GM12865 (cell line): ENCODE measurements around the gene RDH14.

Experiments used
- DNase-seq: peaks from one replicate; pipeline ENCODE4 v3.0.0; 2010; ENCODE audit warnings: low read depth
- H3K4me3 ChIP-seq: 2 replicates; pipeline ENCODE4 v1.5.1; 2011; ENCODE audit warnings: mild to moderate bottlenecking, low read depth, low read length, control low read depth
- TF ChIP-seq, protein P1 (sequence below): IDR thresholded peaks from 2 replicates; pipeline ENCODE4 v1.5.1; 2011; ENCODE audit warnings: low read length, control low read depth, low read depth, inconsistent platforms; ENCODE audit not compliant: insufficient read depth; ENCODE audit errors: missing control alignments

The RDH14 gene

DNA sequence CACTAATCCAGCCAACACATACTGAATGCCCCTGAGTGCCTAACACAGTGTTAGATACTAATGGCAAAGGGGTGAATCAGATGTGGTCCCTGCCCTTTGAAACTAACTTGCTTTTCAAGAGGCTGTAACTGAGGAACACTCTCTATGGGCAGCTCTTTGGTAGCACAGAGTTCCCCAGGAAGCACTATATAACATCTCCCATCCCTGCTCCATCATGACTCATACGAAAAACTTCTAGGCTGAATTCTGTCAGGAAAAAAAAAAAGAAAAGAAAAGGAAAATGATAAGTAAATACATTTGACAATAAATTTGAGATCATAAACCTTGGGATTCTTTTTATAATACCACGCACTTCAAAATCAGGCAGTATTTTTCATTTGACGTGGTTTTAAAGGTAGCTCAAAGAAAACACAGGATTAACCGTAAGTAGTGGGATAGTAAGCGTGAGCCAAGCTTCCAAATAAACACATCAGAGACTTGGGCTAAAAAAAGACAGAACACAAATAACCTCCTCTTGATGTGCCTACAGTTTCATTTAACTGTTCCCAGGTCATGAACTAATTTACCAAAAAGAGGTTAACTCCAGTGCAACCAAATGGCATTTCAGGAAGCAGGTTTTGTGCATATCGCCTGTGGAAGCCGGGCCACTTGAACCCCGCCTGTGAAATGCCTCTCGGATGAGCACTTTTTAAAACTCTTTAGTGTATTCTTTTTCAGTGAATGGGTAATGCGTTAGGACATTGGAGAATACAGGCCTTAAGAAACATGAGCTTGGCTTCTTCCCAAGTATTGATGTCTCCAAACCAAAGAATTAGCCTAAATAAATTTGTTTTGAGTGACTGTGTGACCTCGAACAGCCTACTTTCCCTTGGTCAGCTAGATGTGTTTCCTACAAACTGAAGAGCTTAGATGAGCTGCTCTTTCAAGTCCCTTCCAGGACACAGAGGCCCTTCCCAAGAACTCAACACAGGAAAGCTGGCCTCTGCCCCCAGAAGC lies 42.0 kb downstream of the RDH14 start:
- no peak overlapping the region for H3K4me3 ChIP-seq
- DNase-seq: no peak
- TF ChIP-seq, protein P1, sequence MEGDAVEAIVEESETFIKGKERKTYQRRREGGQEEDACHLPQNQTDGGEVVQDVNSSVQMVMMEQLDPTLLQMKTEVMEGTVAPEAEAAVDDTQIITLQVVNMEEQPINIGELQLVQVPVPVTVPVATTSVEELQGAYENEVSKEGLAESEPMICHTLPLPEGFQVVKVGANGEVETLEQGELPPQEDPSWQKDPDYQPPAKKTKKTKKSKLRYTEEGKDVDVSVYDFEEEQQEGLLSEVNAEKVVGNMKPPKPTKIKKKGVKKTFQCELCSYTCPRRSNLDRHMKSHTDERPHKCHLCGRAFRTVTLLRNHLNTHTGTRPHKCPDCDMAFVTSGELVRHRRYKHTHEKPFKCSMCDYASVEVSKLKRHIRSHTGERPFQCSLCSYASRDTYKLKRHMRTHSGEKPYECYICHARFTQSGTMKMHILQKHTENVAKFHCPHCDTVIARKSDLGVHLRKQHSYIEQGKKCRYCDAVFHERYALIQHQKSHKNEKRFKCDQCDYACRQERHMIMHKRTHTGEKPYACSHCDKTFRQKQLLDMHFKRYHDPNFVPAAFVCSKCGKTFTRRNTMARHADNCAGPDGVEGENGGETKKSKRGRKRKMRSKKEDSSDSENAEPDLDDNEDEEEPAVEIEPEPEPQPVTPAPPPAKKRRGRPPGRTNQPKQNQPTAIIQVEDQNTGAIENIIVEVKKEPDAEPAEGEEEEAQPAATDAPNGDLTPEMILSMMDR: no peak

DNA sequence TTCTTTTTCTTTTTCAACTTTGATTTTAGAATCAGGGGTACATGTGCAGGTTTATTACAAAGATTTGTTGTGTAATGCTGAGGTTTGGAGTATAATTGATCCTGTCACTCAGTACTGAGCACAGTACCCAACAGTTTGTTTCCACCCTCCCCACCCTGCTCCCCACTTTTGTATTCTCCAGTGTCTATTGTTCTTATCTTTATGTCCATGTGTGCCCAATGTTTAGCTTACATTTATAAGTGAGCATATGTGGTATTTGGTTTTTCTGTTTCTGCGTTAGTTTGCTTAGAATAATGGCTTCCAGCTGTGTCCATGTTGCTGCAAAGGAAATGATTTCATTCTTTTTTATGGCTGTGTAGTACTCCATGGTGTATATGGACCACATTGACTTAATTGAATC lies 43.1 kb downstream of the RDH14 start:
- no peak overlapping the region for H3K4me3 ChIP-seq
- no peak for DNase-seq
- TF ChIP-seq, protein P1: no peak

DNA sequence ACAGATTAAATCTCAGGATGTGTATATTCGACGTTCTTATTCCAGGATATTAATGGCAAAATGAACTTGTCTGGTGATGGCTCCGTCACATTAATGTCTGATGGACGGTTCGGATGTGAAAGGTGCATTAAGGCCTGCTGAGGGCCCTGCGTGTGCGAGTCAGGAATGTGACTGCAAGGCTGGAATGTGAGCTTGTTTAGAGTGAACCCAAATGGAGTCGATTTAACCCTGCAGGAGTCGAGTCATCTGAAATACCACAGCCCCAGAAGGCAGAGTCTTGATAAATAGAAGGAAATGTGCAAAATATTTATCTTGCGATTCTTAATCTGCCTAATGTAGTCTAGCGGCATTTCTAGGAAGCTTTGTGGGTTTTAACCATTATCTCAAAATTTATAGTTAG lies 44.3 kb downstream of the RDH14 start:
- DNase-seq: no peak
- TF ChIP-seq, protein P1: no peak
- no peak overlapping the region for H3K4me3 ChIP-seq

DNA sequence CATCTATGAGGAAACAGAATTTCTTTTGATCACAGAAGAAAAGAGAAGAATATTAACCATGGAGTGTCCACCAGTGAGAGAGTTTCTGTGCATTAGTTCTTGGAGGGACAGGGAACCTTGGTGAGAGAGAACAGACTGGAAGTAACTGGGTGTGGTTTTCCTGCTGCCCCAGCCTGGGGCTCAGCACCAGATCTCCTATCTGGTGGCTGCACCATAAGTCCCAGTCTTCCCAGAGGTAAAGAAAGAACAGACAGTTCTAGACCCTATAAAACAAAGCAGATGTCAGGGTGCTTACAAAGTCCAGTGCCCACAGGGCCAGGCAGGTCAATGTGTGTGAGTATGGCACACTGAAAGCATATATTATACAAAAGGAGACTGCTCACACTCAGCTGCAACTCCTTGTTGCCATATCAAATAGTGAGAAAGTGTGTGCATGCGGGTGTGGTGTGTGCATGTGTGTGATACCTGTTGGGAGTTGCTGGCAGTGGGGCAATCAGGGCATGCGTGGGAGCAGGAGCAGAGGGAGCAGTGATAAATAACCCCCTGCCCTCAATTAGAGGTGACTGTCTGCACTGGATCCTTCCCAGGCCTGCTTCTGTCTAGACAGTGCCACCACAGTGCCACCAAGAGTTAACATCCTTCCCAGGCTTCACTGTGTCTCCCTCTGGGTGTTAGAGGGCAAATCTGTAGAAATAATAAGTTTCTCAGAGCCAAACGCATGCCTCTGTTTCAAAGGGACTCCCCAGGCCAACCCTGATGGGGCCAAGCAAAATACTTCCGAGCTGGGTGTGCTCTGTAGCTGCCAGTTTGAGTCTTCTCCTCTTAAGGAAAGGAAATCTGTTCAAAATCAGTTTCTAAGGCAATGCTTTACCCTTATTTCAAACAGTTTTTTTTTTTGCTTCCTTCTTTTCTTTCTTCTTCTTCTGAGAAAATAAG lies 45.7 kb downstream of the RDH14 start:
- no peak for DNase-seq
- TF ChIP-seq, protein P1: no peak

DNA sequence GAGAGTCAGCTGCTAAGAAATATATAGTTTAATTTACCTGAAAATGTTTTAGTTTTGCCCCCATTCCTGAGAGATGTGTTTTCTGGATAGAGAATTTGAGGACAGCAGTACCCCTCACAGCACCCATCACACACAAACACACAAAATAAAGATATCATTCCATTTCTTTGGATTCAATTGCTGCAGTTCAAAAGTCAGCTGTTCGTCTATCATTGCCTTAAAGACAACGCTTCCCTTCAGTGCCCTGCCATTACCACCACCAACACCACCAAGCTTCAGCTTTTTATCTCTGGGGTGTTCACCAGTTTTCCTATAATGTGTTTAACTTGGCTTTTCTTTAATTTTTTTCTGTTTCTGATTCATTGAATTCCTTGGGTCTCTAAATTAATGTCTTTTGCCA lies 49.7 kb downstream of the RDH14 start:
- TF ChIP-seq, protein P1: no peak
- no peak for DNase-seq
- H3K4me3 ChIP-seq: no peak overlapping the region

More for the DNA sequence above, 45.7 kb downstream of the RDH14 start:
- H3K4me3 ChIP-seq: no peak overlapping the region

DNA sequence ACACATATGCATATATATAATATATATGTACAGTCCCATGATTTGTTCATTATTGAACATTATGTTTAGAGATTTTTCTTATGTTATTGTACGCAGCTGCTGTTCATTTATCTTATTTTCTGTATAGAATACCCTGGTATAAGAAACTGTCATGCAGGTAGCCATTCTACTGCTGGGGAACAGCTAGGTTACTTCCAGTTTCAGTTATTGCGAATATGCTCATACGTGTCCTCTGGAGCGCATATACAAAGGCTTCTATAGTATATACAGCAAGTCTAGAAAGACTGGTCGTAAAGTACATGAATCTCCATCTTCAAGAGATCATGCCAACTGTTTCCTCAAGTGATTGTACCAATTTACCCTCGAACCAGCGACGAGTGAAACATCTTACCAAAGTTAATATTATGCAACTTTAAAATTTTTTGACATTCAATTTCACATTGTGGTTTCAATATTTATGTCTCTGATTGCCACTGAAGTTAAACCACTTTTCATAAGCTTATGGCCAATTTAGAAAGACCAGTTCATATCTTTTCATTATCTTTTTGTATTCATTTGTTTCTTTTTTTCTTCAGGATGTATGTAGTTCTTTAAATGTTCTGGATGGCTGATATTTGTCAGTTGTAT lies 53.5 kb downstream of the RDH14 start:
- TF ChIP-seq, protein P1: no peak
- H3K4me3 ChIP-seq: no peak overlapping the region
- DNase-seq: no peak
